Measurements from ENCODE around the gene CANT1.
A peak's percentile ranks its signal among the peaks of the same experiment; 100 is the strongest.
"Not testable (repeated sequence)": the region's sequence is repeated elsewhere in the genome, so short reads cannot be mapped to it uniquely, and the experiment has no call there.

CANT1 gene

GRCh38 chr17:79022507-79022991, 13.0 kb upstream of the CANT1 start:
- no peak overlapping the region for H3K4me3 ChIP-seq (ENCODE audit: low read length)
- DNase-seq (ENCODE audit: low read depth): no peak
- TF ChIP-seq CTCF (IDR thresholded peaks at IDR 0.05; ENCODE audit: insufficient read depth, low read depth, low read length, missing control alignments): no peak

- H3K4me3 ChIP-seq (ENCODE audit: low read length); DNase-seq (ENCODE audit: low read depth): not testable (repeated sequence)
Measured at GRCh38 chr17:79021929-79022328, 12.4 kb upstream of the CANT1 start.

- TF ChIP-seq CTCF (IDR thresholded peaks at IDR 0.05; ENCODE audit: insufficient read depth, low read depth, low read length, missing control alignments): no peak
- H3K4me3 ChIP-seq (ENCODE audit: low read length): no peak overlapping the region
- peak; percentile 72 for DNase-seq (ENCODE audit: low read depth)
Measured at GRCh38 chr17:79020631-79021301, 11.2 kb upstream of the CANT1 start.

GRCh38 chr17:79019632-79020584, 10.3 kb upstream of the CANT1 start:
- no peak overlapping the region for H3K4me3 ChIP-seq (ENCODE audit: low read length)
- peak; percentile 63 for TF ChIP-seq CTCF (IDR thresholded peaks at IDR 0.05; ENCODE audit: insufficient read depth, low read depth, low read length, missing control alignments)
- peak; percentile 85 for DNase-seq (ENCODE audit: low read depth)

- H3K4me3 ChIP-seq (ENCODE audit: low read length): no peak overlapping the region
- TF ChIP-seq CTCF (IDR thresholded peaks at IDR 0.05; ENCODE audit: insufficient read depth, low read depth, low read length, missing control alignments): no peak
- DNase-seq (ENCODE audit: low read depth): no peak
Measured at GRCh38 chr17:79019261-79019631, 9.7 kb upstream of the CANT1 start.

GRCh38 chr17:79018370-79018695, 8.8 kb upstream of the CANT1 start:
- DNase-seq (ENCODE audit: low read depth): no peak
- TF ChIP-seq CTCF (IDR thresholded peaks at IDR 0.05; ENCODE audit: insufficient read depth, low read depth, low read length, missing control alignments): no peak
- no peak overlapping the region for H3K4me3 ChIP-seq (ENCODE audit: low read length)

GRCh38 chr17:79017546-79018369, 8.2 kb upstream of the CANT1 start:
- DNase-seq (ENCODE audit: low read depth): peak; percentile 28
- no peak overlapping the region for H3K4me3 ChIP-seq (ENCODE audit: low read length)
- TF ChIP-seq CTCF (IDR thresholded peaks at IDR 0.05; ENCODE audit: insufficient read depth, low read depth, low read length, missing control alignments): no peak

All from epithelial cell of esophagus (primary cell).